ENCODE results near the gene GPRIN3. TPM values are rescaled to one million over a fixed set of nuclear protein-coding genes. Genes with fewer than 3 reads are reported as not detected.

The GPRIN3 gene
- total RNA-seq, 1 experiment from 2014 or later: 7.6 TPM

DNA sequence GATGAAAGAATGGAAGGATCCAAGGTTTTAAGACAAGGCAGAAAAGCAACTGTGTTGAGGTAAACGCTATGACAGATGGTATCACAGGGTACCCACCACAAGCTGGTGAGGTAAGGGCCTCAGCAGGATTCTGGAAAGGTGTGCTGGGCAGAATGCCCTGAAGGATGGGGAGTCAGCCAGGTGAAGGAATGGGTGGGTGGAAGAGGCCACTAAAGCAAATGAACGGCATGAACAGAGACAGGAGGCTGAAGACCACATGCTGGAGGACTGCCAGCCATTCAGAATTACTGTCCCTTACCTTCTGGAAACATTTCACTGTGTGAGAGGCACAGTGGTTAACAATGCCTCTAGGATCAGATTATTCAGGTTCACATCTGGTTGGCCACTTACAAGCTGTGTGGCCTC, 23.6 kb downstream of the GPRIN3 start:
- no peak for DNase-seq
- CTCF ChIA-PET: interaction anchor here (0.5 to 2.3 kb wide), 4 partner anchors 9 to 161 kb away, joined by 3 to 9 read pairs (median 5); no protein-coding TSS in a partner anchor
- TF ChIP-seq, protein P1, sequence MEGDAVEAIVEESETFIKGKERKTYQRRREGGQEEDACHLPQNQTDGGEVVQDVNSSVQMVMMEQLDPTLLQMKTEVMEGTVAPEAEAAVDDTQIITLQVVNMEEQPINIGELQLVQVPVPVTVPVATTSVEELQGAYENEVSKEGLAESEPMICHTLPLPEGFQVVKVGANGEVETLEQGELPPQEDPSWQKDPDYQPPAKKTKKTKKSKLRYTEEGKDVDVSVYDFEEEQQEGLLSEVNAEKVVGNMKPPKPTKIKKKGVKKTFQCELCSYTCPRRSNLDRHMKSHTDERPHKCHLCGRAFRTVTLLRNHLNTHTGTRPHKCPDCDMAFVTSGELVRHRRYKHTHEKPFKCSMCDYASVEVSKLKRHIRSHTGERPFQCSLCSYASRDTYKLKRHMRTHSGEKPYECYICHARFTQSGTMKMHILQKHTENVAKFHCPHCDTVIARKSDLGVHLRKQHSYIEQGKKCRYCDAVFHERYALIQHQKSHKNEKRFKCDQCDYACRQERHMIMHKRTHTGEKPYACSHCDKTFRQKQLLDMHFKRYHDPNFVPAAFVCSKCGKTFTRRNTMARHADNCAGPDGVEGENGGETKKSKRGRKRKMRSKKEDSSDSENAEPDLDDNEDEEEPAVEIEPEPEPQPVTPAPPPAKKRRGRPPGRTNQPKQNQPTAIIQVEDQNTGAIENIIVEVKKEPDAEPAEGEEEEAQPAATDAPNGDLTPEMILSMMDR (IDR thresholded peaks at IDR 0.05; ENCODE audit: unreplicated experiment): no peak
- intact Hi-C loops (cut with micrococcal nuclease; ENCODE audit: unreplicated experiment): no loop called here
- Mint-ChIP-seq H3K4me1 (ENCODE audit: low read depth, unreplicated experiment) (peaks cover 42% of the 10 kb centered on the region), H3K27ac (ENCODE audit: unreplicated experiment) (peak overlapping the region; percentile 84), H3K4me3 (ENCODE audit: low read depth, unreplicated experiment) (peak overlapping the region; percentile 38), H3K36me3 (ENCODE audit: insufficient read depth, unreplicated experiment) (no peaks in the 10 kb centered on the region), H3K9me3 (ENCODE audit: low read depth, unreplicated experiment) (no peaks in the 10 kb centered on the region), H3K27me3 (ENCODE audit: unreplicated experiment) (no peaks in the 10 kb centered on the region)
- no TSS peak for BruUV-seq (replicated peaks)

DNA sequence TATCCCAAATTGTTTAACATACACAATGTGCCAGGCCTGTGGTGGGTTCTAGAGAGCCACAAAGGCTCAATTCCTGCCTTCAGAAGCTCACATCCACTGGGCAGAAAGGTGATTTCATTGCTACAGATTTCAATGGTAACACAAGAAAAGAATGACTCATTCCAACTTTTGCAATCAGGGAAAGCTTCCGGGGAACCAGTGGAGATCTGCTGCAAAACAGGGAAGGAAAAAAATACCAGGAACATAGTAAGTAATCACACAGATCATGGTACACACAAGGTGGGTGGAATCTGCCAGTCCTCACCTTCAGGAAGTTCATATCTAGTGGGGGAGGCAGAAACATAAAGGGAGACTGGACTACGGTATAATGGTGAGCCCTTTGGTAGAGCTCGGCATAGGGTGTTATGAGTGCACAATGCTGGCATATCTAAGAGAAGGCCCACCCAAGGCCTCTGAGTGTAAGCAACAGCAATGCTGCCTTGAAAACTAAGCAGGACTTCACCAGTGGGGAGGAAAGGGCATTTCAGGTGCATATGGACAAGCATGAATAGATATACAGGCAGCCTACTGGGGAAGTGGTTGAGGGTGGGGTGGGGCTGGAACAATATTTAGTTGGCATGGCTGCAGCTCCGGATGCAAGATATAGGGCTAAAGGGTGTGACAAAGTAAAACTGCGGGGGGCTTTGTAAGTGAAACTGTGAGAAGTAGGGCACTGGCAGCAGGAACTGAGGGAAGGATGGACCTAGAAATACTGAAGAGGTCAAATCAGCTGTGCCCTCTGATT, 24.2 kb downstream of the GPRIN3 start:
- BruUV-seq (replicated peaks): no TSS peak
- DNase-seq: peak; percentile 39
- no peaks in the 10 kb centered on the region for H3K9me3 Mint-ChIP-seq (ENCODE audit: low read depth, unreplicated experiment)
- H3K27ac Mint-ChIP-seq (ENCODE audit: unreplicated experiment): peak overlapping the region; percentile 84
- CTCF ChIA-PET: interaction anchor here (0.5 to 1.7 kb wide), 4 partner anchors 16 to 161 kb away, joined by 3 to 9 read pairs (median 4); no protein-coding TSS in a partner anchor
- TF ChIP-seq, protein P1 (IDR thresholded peaks at IDR 0.05; ENCODE audit: unreplicated experiment): no peak
- no peaks in the 10 kb centered on the region for H3K27me3 Mint-ChIP-seq (ENCODE audit: unreplicated experiment)
- H3K4me3 Mint-ChIP-seq (ENCODE audit: low read depth, unreplicated experiment): peak overlapping the region; percentile 38
- intact Hi-C loops (cut with micrococcal nuclease; ENCODE audit: unreplicated experiment): no loop called here
- peaks cover 42% of the 10 kb centered on the region for H3K4me1 Mint-ChIP-seq (ENCODE audit: low read depth, unreplicated experiment)
- H3K36me3 Mint-ChIP-seq (ENCODE audit: insufficient read depth, unreplicated experiment): no peaks in the 10 kb centered on the region

DNA sequence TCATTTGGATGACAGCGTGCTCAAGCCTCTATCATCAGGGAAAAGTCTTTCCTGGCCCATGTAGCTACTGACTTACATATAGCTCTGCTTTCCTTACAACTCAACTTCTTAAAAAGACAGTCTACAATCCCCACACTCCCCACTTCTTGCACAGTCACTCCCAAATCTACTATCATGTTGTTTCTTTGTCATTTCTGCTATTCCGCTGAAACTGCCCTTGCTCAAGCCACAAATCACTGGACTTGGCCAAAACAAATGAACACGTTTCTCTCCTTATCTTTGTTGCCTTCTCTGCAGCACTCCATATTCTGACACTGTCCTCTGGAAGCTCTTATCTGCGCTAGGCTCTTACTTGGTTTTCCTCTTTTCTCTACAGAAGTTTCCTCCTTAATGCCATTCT, 28.2 kb downstream of the GPRIN3 start:
- no peak for DNase-seq
- H3K9me3 Mint-ChIP-seq (ENCODE audit: low read depth, unreplicated experiment): peaks cover 4% of the 10 kb centered on the region
- BruUV-seq (replicated peaks): no TSS peak
- peaks cover 30% of the 10 kb centered on the region for H3K4me1 Mint-ChIP-seq (ENCODE audit: low read depth, unreplicated experiment)
- H3K27ac Mint-ChIP-seq (ENCODE audit: unreplicated experiment): no peak overlapping the region
- intact Hi-C loops (cut with micrococcal nuclease; ENCODE audit: unreplicated experiment): no loop called here
- H3K27me3 Mint-ChIP-seq (ENCODE audit: unreplicated experiment): no peaks in the 10 kb centered on the region
- CTCF ChIA-PET: interaction anchor here (0.7 to 1.2 kb wide), 3 partner anchors 17 to 118 kb away, joined by 3 to 4 read pairs (median 4); no protein-coding TSS in a partner anchor
- H3K4me3 Mint-ChIP-seq (ENCODE audit: low read depth, unreplicated experiment): no peak overlapping the region
- TF ChIP-seq, protein P1 (IDR thresholded peaks at IDR 0.05; ENCODE audit: unreplicated experiment): no peak
- peaks cover 5% of the 10 kb centered on the region for H3K36me3 Mint-ChIP-seq (ENCODE audit: insufficient read depth, unreplicated experiment)

DNA sequence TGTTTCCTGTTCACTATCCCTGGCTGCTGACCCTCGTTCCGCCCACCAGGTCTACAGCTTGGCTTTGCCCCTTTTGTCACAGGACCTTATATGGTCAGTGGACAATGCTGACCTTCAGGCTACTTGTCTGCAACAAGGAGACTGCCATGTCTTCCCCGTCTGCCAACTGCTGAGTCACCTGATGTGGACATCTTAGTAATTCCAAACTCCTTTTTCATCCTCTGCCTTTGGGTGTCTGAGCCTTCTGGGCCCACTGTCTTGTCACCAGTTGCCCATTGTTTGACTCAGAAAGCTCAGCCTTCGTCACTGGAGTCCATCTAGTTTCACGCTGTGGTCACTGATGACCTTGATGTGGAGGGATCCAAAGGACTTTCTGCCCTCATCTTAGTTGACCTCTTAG, 30.2 kb downstream of the GPRIN3 start:
- BruUV-seq (replicated peaks): no TSS peak
- Mint-ChIP-seq H3K36me3 (ENCODE audit: insufficient read depth, unreplicated experiment) (peaks cover 15% of the 10 kb centered on the region), H3K4me1 (ENCODE audit: low read depth, unreplicated experiment) (peaks cover 25% of the 10 kb centered on the region), H3K27ac (ENCODE audit: unreplicated experiment) (peak overlapping the region; percentile 47), H3K9me3 (ENCODE audit: low read depth, unreplicated experiment) (peaks cover 4% of the 10 kb centered on the region), H3K27me3 (ENCODE audit: unreplicated experiment) (no peaks in the 10 kb centered on the region), H3K4me3 (ENCODE audit: low read depth, unreplicated experiment) (no peak overlapping the region)
- CTCF ChIA-PET: interaction anchor here (1.1 kb wide), 1 partner anchor 22 kb away, joined by 3 read pairs; no protein-coding TSS in a partner anchor
- intact Hi-C loops (cut with micrococcal nuclease; ENCODE audit: unreplicated experiment): no loop called here
- TF ChIP-seq, protein P1 (IDR thresholded peaks at IDR 0.05; ENCODE audit: unreplicated experiment): no peak
- no peak for DNase-seq

All from Calu3 (cell line).